LNCAP (cell line): ENCODE results near the gene DOK1.

Experiments used
- TF ChIP-seq, protein P1 (sequence below): fragments of 450-650 bp; IDR thresholded peaks from 2 replicates; pipeline ENCODE4 v1.5.1; 2017; ENCODE audit warnings: mild to moderate bottlenecking

Gene DOK1

DNA sequence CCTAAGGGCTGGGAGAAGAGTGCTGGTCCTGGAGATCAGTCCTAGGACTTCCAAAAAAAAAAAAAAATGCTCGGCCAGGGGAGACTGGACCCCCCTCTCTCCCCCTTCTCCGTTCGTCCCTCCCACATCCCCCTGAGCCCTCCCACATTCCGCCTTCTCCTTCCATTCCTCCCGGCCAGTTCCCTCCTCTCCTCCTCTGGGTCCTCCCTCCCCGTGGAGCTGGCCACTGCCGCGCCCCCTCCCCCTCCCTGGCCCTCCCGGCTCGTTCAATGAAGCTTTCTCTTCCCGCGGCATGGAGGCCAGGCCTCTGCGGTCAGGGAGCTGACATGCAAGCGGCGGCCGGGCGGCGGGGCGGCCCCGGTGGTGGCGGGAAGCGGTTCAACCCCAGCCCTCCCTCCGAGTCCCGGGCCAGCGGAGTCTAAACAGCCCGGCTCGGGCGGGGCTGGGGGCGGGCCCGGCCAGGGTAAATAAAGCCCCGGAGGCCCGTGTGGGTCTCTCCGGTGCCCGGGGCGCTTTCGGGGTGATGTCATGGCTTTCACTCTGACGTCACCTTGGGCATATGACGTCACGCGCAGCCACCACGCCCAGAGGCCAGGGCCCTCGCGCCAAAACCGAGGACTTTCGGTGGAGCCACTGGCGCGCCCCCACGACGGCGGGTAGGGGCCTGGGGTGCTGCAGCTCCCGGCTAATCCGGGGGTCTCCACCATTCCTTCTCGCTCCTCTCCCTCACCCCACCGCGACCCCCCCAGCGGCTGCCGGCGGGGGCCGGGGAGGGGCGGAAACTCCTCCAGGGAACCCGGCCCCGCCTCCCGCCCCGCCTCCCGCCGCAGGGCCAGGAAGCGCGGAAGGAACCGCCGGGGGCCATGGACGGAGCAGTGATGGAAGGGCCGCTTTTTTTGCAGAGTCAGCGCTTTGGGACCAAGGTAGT is at the start of gene DOK1, which contains the start of gene LOXL3:
TSS of gene DOK1 (plus strand) at position 829 of the 928 bp plus-strand sequence. CDS start at position 864, 35 bp downstream.
TSS of gene LOXL3 (minus strand) at position 51 of the 928 bp plus-strand sequence. CDS start 1,308 bp downstream, outside the sequence.
- TF ChIP-seq, protein P1, sequence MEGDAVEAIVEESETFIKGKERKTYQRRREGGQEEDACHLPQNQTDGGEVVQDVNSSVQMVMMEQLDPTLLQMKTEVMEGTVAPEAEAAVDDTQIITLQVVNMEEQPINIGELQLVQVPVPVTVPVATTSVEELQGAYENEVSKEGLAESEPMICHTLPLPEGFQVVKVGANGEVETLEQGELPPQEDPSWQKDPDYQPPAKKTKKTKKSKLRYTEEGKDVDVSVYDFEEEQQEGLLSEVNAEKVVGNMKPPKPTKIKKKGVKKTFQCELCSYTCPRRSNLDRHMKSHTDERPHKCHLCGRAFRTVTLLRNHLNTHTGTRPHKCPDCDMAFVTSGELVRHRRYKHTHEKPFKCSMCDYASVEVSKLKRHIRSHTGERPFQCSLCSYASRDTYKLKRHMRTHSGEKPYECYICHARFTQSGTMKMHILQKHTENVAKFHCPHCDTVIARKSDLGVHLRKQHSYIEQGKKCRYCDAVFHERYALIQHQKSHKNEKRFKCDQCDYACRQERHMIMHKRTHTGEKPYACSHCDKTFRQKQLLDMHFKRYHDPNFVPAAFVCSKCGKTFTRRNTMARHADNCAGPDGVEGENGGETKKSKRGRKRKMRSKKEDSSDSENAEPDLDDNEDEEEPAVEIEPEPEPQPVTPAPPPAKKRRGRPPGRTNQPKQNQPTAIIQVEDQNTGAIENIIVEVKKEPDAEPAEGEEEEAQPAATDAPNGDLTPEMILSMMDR = no peak

DNA sequence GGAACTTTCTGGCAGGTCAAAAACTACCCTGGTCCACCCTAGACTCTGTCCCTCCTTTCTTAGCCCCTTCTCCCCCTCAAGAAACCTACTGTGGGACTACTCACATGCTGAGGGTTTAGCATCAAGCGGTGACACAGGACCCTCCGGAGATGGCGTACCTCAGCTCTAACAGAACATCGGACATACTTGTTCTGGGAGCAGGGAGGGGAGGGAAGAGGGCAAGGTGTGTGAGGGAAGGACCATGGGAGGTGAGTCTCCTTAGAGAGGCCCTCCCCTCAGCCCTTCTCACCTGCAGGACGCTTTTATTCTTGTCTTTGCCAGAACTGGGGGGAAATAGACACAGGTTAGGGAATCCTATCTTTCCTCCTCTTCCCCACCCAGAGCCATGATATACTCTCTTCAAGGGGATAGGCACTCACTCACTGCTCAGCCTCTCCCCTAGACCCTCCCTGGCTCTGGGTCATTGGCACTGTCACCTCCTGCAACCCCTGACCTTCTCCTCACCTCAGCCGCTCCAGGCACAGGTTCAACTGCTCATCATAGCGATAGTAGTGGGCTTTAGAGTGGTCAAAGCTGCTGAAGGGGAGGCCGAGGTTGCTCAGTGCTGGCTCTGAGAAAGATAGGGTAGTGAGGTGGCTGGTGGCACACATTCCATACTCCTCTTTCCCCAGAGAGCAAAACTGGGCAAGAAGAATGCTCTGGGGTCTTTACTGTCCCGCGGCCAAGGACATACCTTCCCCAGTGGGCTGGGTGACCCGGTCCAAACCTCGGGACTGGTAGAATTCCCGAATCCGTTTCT is 48.9 kb upstream of the DOK1 start:
- TF ChIP-seq, protein P1 = no peak

DNA sequence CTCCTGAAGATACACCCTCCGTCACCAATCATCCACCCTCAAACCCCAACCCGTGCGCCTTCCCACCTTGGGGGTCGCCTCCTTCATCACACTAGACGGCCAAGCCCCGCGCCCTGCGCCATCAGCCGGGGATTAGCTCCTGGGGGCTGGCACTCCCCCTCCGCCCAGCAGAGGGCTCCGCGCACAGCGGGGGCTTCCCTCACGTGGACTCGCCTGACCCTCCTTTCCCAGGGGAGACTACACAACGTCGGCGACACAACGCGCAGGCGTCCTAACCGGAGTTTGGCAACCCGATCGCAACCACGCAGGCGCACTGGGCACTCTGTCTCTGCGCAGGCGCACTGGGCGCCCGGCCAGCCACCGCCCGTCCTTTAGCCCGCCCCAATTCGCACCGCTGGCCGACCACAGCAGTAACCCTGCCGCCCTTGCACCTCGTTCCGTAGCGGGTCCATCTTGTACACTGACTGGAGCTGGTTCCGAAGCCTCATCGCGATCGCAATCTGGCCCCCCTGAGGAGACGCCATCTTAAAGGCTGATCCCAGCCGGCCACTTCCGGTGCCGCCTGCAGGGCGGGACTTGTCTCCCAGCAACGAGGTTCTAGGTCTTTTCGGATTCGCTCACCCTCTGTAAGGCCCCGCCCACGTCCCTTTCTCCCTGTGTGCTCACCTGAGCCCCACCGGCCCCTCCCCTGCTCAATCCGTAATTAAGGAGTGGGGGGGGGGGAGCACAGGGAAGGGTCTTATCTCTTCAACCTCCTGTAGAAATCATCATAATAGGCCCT is 47.2 kb upstream of the DOK1 start, which contains the start of gene PCGF1:
TSS of gene PCGF1 (minus strand) at position 551 of the 781 bp plus-strand sequence. CDS start at position 524, 27 bp downstream.
- TF ChIP-seq, protein P1 = no peak

DNA sequence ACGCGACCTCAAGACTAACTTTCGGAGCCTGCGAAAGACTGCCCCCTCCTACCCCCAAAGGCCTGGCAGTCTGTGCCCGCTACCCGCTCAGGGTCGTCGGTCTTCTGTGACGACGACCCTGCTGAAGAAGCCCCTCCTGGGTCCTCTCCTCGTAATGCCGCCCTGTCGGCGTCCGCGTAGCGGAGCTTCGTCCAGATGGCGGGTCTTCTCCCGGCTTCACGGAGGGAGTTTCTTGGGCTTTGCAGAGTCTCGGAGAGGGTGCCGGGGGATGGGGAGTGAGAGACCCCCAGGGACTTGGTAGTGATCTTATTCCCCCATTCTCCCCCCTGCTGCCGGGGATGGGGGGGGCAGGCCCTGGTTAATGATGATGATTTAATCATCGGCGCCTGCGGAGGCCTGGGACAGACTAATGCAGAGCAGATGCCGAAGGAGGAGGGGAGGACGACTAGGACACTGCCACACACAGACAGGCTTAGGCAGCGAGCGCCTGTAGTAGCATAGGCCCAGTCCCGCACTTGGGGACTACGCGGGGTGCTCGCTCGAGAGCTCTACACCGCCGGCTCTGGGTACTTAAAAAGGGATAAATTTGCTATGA is 46.5 kb upstream of the DOK1 start:
- TF ChIP-seq, protein P1 = no peak

DNA sequence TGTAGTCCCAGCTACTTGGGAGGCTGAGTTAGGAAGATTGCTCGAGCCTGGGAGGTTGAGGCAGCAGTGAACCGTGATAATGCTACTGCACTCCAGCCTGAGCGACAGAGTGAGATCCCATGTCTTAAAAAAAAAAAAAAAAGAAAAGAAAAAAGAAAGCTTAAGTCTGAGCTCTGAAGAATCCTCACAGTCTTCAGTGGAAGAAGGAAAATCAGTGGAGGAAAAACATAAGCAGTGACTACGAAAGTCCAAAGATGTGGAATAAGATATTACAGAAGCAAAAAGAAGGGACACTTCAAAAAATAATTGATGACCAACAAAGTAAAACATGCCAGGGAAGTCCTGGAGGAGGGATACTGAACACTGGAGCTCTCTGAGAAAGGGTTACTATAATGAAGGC is 44.2 kb upstream of the DOK1 start:
- TF ChIP-seq, protein P1 = no peak

DNA sequence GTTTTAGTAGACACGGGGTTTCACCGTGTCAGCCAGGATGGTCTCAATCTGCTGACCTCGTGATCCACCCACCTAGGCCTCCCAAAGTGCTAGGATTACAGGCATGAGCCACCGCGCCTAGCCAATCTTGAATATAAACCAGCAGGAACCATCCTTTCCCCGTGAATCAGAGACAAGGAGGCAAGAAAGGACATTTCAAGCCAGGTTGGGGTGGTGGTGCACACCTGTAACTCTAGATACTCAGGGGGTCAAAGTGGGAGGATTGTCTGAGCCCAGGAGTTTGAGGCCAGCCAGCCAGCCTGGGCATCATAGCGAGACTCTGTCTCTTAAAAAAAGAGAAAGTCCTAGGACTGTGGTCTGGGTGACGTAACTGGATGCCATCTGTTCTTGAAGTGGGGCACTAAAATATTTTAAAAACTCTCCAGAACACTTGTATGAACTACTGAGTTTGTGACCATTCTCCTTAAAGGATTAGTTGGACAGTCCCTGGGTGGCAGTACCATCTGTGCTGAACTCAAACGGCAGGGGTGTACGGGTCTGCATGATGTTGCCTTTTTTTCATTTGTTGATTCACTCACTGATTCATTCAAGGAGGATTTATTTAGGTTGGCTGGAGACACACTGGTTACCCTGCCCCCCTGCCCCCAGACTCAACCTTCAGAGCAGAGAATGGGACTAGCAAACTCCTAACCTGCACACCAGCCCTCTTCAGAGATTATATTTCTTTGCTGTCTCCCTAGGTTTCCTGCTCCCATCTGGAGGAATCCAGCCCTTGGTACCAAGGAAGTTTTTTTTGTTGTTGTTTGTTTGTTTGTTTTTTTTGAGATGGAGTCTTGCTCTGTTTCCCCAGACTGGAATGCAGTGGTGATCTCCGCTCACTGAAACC is 43.2 kb upstream of the DOK1 start:
- TF ChIP-seq, protein P1 = no peak
